Osteocyte (in vitro differentiated cells): ENCODE measurements around the gene ABCC1. TPM values are rescaled to one million over a fixed set of nuclear protein-coding genes. Genes with fewer than 3 reads are reported as not detected.

Experiments
- DNase-seq: peaks from one replicate; pipeline ENCODE4 v3.0.0; 2021; ENCODE audit warnings: mixed read lengths; ENCODE audit not compliant: unreplicated experiment; ENCODE audit errors: extremely low spot score
- H3K27ac Mint-ChIP-seq: one replicate; pipeline ENCODE4 v1.8.0; 2021; ENCODE audit warnings: mild to moderate bottlenecking, mixed read lengths; ENCODE audit not compliant: unreplicated experiment
- H3K27me3 Mint-ChIP-seq: one replicate; pipeline ENCODE4 v1.8.0; 2021; ENCODE audit warnings: mixed read lengths; ENCODE audit not compliant: unreplicated experiment
- H3K36me3 Mint-ChIP-seq: one replicate; pipeline ENCODE4 v1.8.0; 2021; ENCODE audit warnings: mixed read lengths; ENCODE audit not compliant: unreplicated experiment
- H3K4me1 Mint-ChIP-seq: one replicate; pipeline ENCODE4 v1.8.0; 2021; ENCODE audit warnings: mixed read lengths; ENCODE audit not compliant: unreplicated experiment
- H3K4me3 Mint-ChIP-seq: one replicate; pipeline ENCODE4 v1.8.0; 2021; ENCODE audit warnings: mild to moderate bottlenecking, moderate library complexity, mixed read lengths; ENCODE audit not compliant: unreplicated experiment
- H3K9me3 Mint-ChIP-seq: one replicate; pipeline ENCODE4 v1.8.0; 2021; ENCODE audit warnings: mixed read lengths; ENCODE audit not compliant: unreplicated experiment
- total RNA-seq: library from RNA; stranded (reverse); gene quantifications from 2 replicates; pipeline ENCODE4 v1.2.1, GENCODE V29; 2021
- TF ChIP-seq, protein P1 (sequence below): fragments of 200-600 bp; sonication (generic); IDR thresholded peaks from 2 replicates; pipeline ENCODE4 v1.5.0; 2021; ENCODE audit warnings: antibody characterized with exemption, mild to moderate bottlenecking, moderate library complexity

The ABCC1 gene
- total RNA-seq, 1 donor from 2014 or later, result 256 TPM

DNA sequence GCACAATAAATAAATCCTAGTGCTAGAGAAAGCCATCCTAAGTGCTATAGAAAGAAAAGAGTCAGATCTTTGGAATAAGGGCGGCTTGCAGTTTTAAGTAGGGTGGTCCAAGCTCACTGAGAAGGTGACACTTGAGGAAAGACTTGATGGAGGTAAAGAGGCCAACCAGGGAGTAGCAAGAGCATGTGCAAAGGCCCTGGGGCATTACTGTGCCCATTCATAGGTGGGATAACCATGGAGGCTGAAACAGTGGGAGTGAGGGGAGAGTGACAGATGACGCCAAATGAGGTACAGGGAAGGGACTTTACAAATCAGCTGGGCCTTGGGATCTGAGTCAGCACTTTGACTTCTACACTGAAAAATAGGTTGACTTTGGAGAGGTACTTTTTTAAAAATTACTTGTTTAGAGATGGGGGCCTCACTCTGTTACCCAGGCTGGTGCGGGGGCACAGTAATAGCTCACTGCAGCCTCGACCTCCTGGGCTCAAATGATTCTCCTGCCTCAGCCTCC, 115.5 kb downstream of the ABCC1 start:
- no peak for DNase-seq
- TF ChIP-seq, protein P1, sequence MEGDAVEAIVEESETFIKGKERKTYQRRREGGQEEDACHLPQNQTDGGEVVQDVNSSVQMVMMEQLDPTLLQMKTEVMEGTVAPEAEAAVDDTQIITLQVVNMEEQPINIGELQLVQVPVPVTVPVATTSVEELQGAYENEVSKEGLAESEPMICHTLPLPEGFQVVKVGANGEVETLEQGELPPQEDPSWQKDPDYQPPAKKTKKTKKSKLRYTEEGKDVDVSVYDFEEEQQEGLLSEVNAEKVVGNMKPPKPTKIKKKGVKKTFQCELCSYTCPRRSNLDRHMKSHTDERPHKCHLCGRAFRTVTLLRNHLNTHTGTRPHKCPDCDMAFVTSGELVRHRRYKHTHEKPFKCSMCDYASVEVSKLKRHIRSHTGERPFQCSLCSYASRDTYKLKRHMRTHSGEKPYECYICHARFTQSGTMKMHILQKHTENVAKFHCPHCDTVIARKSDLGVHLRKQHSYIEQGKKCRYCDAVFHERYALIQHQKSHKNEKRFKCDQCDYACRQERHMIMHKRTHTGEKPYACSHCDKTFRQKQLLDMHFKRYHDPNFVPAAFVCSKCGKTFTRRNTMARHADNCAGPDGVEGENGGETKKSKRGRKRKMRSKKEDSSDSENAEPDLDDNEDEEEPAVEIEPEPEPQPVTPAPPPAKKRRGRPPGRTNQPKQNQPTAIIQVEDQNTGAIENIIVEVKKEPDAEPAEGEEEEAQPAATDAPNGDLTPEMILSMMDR, result no peak
- Mint-ChIP-seq H3K4me1 (peaks cover 3% of the 10 kb centered on the region), H3K4me3 (no peak overlapping the region), H3K27me3 (no peaks in the 10 kb centered on the region), H3K36me3 (peaks cover 61% of the 10 kb centered on the region), H3K27ac (no peak overlapping the region), H3K9me3 (no peaks in the 10 kb centered on the region)

DNA sequence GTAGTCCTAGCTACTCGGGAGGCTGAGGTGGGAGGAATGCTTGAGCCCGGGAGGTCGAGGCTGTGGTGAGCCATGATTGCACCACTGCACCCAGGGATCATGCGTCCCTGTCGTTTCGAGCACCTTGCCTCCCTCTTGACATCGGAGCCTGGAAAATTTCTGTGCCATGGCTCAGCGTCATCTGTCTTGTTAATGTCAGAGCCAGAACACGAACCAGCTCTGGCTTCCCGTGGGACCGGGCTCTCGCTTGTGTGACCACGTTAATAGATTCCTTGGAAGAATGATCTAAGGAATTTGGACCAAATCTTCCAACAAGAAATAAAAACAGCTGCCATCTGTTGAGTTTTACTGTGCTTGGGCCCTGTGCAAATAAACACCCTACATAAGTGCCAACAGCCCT, 117.7 kb downstream of the ABCC1 start:
- Mint-ChIP-seq H3K9me3 (no peaks in the 10 kb centered on the region), H3K27ac (no peak overlapping the region), H3K27me3 (no peaks in the 10 kb centered on the region), H3K4me1 (peaks cover 15% of the 10 kb centered on the region), H3K4me3 (no peak overlapping the region), H3K36me3 (peaks cover 61% of the 10 kb centered on the region)
- no peak for DNase-seq
- TF ChIP-seq, protein P1, result no peak

DNA sequence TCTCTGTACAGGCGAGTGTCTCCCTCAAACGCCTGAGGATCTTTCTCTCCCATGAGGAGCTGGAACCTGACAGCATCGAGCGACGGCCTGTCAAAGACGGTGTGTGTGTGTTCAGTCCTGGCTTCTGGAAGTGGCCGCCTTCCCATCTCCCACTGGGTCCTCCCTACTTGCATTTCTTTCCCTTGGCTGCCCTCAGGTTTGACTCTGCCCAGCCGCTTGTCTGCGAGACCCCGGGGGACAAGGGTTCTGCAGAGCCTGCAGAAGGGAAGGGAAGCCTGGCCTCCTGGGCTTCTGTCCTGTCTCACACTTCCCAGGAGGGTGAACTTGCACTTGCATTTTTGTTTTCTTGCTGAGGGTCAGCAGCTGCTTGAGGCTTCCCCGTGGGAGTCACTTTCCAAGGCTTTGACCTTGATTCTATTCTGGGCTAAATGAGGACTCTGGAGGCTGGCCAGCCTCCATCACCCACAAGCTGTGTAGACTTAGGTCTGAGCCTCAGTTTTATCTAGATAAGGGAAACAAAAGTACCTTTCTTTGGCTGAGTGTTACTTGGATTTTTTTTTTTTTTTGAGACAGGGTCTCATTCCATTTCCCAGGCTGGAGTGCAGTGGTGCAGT, 122.3 kb downstream of the ABCC1 start:
- H3K9me3 Mint-ChIP-seq, result no peaks in the 10 kb centered on the region
- peaks cover 47% of the 10 kb centered on the region for H3K4me1 Mint-ChIP-seq
- H3K36me3 Mint-ChIP-seq, result peaks cover 55% of the 10 kb centered on the region
- H3K27me3 Mint-ChIP-seq, result no peaks in the 10 kb centered on the region
- H3K4me3 Mint-ChIP-seq, result no peak overlapping the region
- peak overlapping the region; percentile 58 for H3K27ac Mint-ChIP-seq
- TF ChIP-seq, protein P1, result no peak
- DNase-seq, result no peak

DNA sequence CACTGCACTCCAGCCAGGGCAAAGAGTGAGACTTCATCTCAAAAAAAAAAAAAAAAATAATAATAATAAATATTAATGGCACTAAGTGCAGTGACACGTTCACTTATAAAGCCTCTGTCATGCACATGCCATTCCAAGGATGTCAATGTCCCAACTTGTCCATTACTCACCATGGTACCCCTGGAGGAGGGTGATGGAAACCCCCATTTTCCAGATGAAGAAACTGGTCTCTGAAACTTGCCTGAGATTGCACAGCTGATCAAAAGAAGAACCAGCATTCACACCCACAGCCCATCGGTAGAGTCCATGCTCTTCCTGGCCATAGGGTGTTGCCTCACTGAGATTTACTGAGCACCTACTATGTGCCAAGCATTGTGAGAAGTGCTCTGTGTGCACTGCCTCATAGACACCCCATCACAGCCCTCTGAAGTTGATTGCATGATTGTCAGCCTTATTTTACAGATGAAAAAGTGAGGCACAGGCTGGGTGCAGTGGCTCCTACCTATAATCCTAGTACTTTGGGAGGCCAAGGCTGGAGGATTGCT, 123.7 kb downstream of the ABCC1 start:
- H3K27ac Mint-ChIP-seq, result no peak overlapping the region
- no peak for DNase-seq
- no peaks in the 10 kb centered on the region for H3K27me3 Mint-ChIP-seq
- peaks cover 53% of the 10 kb centered on the region for H3K36me3 Mint-ChIP-seq
- H3K9me3 Mint-ChIP-seq, result no peaks in the 10 kb centered on the region
- peaks cover 47% of the 10 kb centered on the region for H3K4me1 Mint-ChIP-seq
- TF ChIP-seq, protein P1, result no peak
- H3K4me3 Mint-ChIP-seq, result no peak overlapping the region
